K562 (cell line): ENCODE results near the gene IDH1. TPM values are rescaled to one million over a fixed set of nuclear protein-coding genes. Genes with fewer than 3 reads are reported as not detected.

Source experiments
- BHLHE40 ChIP-seq: IDR thresholded peaks from 2 replicates; pipeline ENCODE4 v1.6.1; 2011; ENCODE audit warnings: low read length, improper control_type of control experiment
- BRD9 ChIP-seq: fragments of 450-650 bp; IDR thresholded peaks from 2 replicates; pipeline ENCODE4 v1.6.1; 2018; ENCODE audit warnings: low read depth; ENCODE audit not compliant: partially characterized antibody
- BRF1 ChIP-seq: IDR thresholded peaks from 3 replicates; pipeline ENCODE4 v1.6.1; 2011; ENCODE audit warnings: borderline replicate concordance, mild to moderate bottlenecking; ENCODE audit not compliant: insufficient read length; ENCODE audit errors: extremely low read depth
- CBX5 ChIP-seq: IDR thresholded peaks from 2 replicates; pipeline ENCODE4 v1.6.1; 2014; ENCODE audit warnings: low read depth, borderline replicate concordance
- CC2D1A ChIP-seq: fragments of 450-650 bp; IDR thresholded peaks from 2 replicates; pipeline ENCODE4 v1.6.1; 2017; ENCODE audit warnings: mild to moderate bottlenecking
- CHD4 ChIP-seq: fragments of 200-600 bp; sonication (generic); IDR thresholded peaks from 3 replicates; pipeline ENCODE4 v1.6.1; 2012; ENCODE audit warnings: low read depth, mild to moderate bottlenecking, mixed read lengths, low read length, inconsistent platforms; ENCODE audit not compliant: insufficient read depth, insufficient replicate concordance, poor library complexity, severe bottlenecking
- FIP1L1 ChIP-seq: fragments of 200-400 bp; formaldehyde crosslinking; IDR thresholded peaks from 2 replicates; pipeline ENCODE4 v1.6.1; 2018; ENCODE audit warnings: mild to moderate bottlenecking, low read depth, low read length; ENCODE audit not compliant: poor library complexity, severe bottlenecking
- GATA2 ChIP-seq: sonication (generic); formaldehyde crosslinking; IDR thresholded peaks from 2 replicates; pipeline ENCODE4 v1.4.0; 2020; ENCODE audit warnings: mild to moderate bottlenecking, missing genetic modification reagents
- KLF13 ChIP-seq: fragments of 450-650 bp; IDR thresholded peaks from 2 replicates; pipeline ENCODE4 v1.6.1; 2016; ENCODE audit warnings: missing genetic modification characterization, low read depth, mild to moderate bottlenecking, missing compliant biosample characterization, moderate library complexity, borderline replicate concordance
- PHTF2 ChIP-seq: fragments of 250-450 bp; sonication (Bioruptor Pico); IDR thresholded peaks from 2 replicates; pipeline ENCODE4 v1.5.0; 2021; ENCODE audit warnings: mild to moderate bottlenecking
- POLR2A ChIP-seq: fragments of 450-650 bp; conservative IDR thresholded peaks from 2 replicates; pipeline ENCODE4 v1.6.1; 2016
- POLR2G ChIP-seq: fragments of 200-400 bp; formaldehyde crosslinking; IDR thresholded peaks from 2 replicates; pipeline ENCODE4 v1.6.1; 2017; ENCODE audit warnings: low read depth, mild to moderate bottlenecking, antibody characterized with exemption, low read length, moderate library complexity
- RBBP5 ChIP-seq: fragments of 200-600 bp; sonication (generic); IDR thresholded peaks from 2 replicates; pipeline ENCODE4 v1.6.1; 2012; ENCODE audit warnings: borderline replicate concordance, mild to moderate bottlenecking, low read length, control low read depth, inconsistent platforms; ENCODE audit not compliant: insufficient read depth, poor library complexity, severe bottlenecking
- RNF2 ChIP-seq: sonication (generic); IDR thresholded peaks from 2 replicates; pipeline ENCODE4 v1.6.1; 2016
- SMARCB1 ChIP-seq: IDR thresholded peaks from 2 replicates; pipeline ENCODE4 v1.6.1; 2011; ENCODE audit warnings: improper control_type of control experiment, low read depth; ENCODE audit not compliant: insufficient read length
- TBL1XR1 ChIP-seq, 2 experiments: IDR thresholded peaks; 2 replicates each; pipeline ENCODE4 v1.6.1; 2012; ENCODE audit warnings: improper control_type of control experiment in 2 of 2, low read length in 2 of 2, mild to moderate bottlenecking in 1 of 2
- ZNF12 ChIP-seq: sonication (generic); formaldehyde crosslinking; IDR thresholded peaks from 2 replicates; pipeline ENCODE4 v1.4.0; 2020; ENCODE audit warnings: mild to moderate bottlenecking, missing genetic modification reagents
- ZNF184 ChIP-seq: sonication (generic); formaldehyde crosslinking; IDR thresholded peaks from 2 replicates; pipeline ENCODE4 v1.5.0; 2020; ENCODE audit warnings: missing genetic modification reagents
- polyA plus RNA-seq, 8 experiments: library from polyadenylated mRNA; depleted of rRNA in 4 of 8; stranded (reverse) in 5 of 8; unstranded in 3 of 8; fragments of >200 nt; fragmentation: Nextera tagmentation in 2 of 8; fragmentation: Illumina TruSeq in 1 of 8; extraction: Ambion mirVana in 2 of 8; extraction: Trizol in 1 of 8; gene quantifications; 2 replicates each; pipeline versions ENCODE4 v1.2.1 to v1.2.3, GENCODE V29; 2011 to 2014; ENCODE audit warnings: inconsistent platforms in 1 of 8, missing spikeins in 1 of 8
- total RNA-seq, 7 experiments: library from RNA; depleted of rRNA in 6 of 7; stranded (reverse); fragments of >200 nt in 6 of 7; fragmentation: Illumina TruSeq in 2 of 7; extraction: Trizol in 2 of 7; gene quantifications; 2 replicates each; pipeline versions ENCODE4 v1.2.1 to v1.2.3, GENCODE V29; 2011 to 2021; ENCODE audit warnings: low replicate concordance in 1 of 7
- TF ChIP-seq, protein P1 (sequence below): sonication (generic); formaldehyde crosslinking; IDR thresholded peaks from 2 replicates; pipeline ENCODE4 v1.8.1; 2023; ENCODE audit warnings: mild to moderate bottlenecking, missing genetic modification reagents
- TF ChIP-seq, protein P2 (sequence below): fragments of 450-650 bp; IDR thresholded peaks from 2 replicates; pipeline ENCODE4 v1.6.1; 2018; ENCODE audit not compliant: partially characterized antibody
- TF ChIP-seq, protein P3 (sequence below), 2 experiments: fragments of 450-650 bp; IDR thresholded peaks; 2 replicates each; pipeline ENCODE4 v1.6.1; 2016

IDH1 gene
- total and polyA plus RNA-seq, 9 of the 15 experiments (the other 6 are each of a cell fraction or from before 2014, with no cell fraction given): 61.9 to 194 (median 101) TPM

DNA sequence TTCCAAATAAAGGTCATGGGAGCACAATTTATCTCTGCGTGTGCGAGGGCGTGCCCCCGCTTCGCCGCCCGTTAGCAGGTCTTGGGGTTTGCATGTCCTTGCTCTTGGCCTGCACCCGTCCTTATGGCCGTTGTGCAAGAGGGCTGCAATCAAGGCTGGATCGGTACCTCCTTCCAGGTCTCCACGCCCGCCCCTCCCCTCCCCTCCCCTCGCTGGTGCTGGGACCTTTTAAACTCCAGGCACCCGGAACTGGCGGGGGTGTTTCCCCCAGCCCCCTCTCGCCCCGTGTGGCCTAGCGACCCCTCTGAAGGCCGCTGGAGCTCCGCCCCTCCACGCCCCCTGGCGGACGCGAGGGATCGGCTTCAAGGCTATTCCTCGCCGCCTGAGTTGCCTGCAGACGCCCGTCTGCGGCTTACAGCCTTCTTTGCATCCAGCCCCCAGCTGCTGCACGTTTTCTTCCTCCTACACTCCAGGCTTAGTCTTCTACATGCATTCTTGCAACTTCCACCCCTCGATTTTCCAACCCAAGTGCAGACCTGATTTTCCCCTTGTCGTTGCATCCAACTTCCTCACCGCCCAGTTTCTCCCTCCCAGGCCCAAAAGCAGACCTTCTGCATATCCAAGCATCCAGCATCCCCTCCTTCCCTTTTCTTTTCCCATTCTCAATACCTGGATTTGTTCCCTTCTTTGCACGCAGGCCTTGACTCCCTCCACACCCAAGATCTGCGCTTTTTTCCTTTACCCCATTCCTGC, 577 bp downstream of the IDH1 start (continued):
- TF ChIP-seq KLF13 (tag) (no peak), CC2D1A (0 out of 2 replicates have a peak, but pooled peaks have one; percentile 31), FIP1L1 (no peak), ZNF184 (CRISPR knock-in tag) (no peak), POLR2A (peak; percentile 54; the same call in 1 of the 2 replicates), ZNF12 (no peak; the same call in 1 of the 2 replicates), BRF1 (no peak), BHLHE40 (peak; percentile 62; the same call in 1 of the 2 replicates), GATA2 (CRISPR knock-in tag) (no peak; the same call in 1 of the 2 replicates), RNF2 (peak; percentile 83; the same call in 1 of the 2 replicates), PHTF2 (CRISPR knock-in tag) (no peak), POLR2G (peak; percentile 88), RBBP5 (peak; percentile 56), SMARCB1 (no peak), CHD4 (no peak), BRD9 (peak; percentile 1), TBL1XR1 (IDR thresholded peaks at IDR 0.05; ENCODE audit: low read length in 2 of 2) (no peak; a peak in 1 of 4 replicates), CBX5 (no peak)
- TF ChIP-seq, protein P1, sequence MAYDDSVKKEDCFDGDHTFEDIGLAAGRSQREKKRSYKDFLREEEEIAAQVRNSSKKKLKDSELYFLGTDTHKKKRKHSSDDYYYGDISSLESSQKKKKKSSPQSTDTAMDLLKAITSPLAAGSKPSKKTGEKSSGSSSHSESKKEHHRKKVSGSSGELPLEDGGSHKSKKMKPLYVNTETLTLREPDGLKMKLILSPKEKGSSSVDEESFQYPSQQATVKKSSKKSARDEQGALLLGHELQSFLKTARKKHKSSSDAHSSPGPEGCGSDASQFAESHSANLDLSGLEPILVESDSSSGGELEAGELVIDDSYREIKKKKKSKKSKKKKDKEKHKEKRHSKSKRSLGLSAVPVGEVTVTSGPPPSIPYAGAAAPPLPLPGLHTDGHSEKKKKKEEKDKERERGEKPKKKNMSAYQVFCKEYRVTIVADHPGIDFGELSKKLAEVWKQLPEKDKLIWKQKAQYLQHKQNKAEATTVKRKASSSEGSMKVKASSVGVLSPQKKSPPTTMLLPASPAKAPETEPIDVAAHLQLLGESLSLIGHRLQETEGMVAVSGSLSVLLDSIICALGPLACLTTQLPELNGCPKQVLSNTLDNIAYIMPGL (CRISPR knock-in tag): 0 out of 2 replicates have a peak, but pooled peaks have one; percentile 56
- TF ChIP-seq, protein P2, sequence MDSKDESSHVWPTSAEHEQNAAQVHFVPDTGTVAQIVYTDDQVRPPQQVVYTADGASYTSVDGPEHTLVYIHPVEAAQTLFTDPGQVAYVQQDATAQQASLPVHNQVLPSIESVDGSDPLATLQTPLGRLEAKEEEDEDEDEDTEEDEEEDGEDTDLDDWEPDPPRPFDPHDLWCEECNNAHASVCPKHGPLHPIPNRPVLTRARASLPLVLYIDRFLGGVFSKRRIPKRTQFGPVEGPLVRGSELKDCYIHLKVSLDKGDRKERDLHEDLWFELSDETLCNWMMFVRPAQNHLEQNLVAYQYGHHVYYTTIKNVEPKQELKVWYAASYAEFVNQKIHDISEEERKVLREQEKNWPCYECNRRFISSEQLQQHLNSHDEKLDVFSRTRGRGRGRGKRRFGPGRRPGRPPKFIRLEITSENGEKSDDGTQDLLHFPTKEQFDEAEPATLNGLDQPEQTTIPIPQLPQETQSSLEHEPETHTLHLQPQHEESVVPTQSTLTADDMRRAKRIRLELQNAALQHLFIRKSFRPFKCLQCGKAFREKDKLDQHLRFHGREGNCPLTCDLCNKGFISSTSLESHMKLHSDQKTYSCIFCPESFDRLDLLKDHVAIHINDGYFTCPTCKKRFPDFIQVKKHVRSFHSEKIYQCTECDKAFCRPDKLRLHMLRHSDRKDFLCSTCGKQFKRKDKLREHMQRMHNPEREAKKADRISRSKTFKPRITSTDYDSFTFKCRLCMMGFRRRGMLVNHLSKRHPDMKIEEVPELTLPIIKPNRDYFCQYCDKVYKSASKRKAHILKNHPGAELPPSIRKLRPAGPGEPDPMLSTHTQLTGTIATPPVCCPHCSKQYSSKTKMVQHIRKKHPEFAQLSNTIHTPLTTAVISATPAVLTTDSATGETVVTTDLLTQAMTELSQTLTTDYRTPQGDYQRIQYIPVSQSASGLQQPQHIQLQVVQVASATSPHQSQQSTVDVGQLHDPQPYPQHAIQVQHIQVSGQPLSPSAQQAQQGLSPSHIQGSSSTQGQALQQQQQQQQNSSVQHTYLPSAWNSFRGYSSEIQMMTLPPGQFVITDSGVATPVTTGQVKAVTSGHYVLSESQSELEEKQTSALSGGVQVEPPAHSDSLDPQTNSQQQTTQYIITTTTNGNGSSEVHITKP: peak; percentile 58
- TF ChIP-seq, protein P3, sequence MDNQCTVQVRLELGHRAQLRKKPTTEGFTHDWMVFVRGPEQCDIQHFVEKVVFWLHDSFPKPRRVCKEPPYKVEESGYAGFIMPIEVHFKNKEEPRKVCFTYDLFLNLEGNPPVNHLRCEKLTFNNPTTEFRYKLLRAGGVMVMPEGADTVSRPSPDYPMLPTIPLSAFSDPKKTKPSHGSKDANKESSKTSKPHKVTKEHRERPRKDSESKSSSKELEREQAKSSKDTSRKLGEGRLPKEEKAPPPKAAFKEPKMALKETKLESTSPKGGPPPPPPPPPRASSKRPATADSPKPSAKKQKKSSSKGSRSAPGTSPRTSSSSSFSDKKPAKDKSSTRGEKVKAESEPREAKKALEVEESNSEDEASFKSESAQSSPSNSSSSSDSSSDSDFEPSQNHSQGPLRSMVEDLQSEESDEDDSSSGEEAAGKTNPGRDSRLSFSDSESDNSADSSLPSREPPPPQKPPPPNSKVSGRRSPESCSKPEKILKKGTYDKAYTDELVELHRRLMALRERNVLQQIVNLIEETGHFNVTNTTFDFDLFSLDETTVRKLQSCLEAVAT (IDR thresholded peaks at IDR 0.05): peak in 1 of 2 experiments; percentile 33; a peak in 1 of 4 replicates
